ENCODE data around the gene LCN15.

GRCh38 chr9:136738960-136739359 is 25.4 kb downstream of the LCN15 start:
- no peak for TF ChIP-seq CTCF (IDR thresholded peaks at IDR 0.05)
- no peak for TF ChIP-seq POLR2A (IDR thresholded peaks at IDR 0.05)
- no peak for TF ChIP-seq EP300 (IDR thresholded peaks at IDR 0.05)

Data from gastroesophageal sphincter (tissue), 3 donors.